Dermis lymphatic vessel endothelial cell (primary cell): ENCODE measurements around the gene PPM1D. TPM values are rescaled to one million over a fixed set of nuclear protein-coding genes. Genes with fewer than 3 reads are reported as not detected.

Source experiments
- total RNA-seq: library from RNA; depleted of rRNA; stranded (reverse); fragments of >200 nt; gene quantifications from 2 replicates; pipeline ENCODE4 v1.2.1, GENCODE V29; 2014

Gene PPM1D
- total RNA-seq: 25.3 and 32.6 TPM in 2 replicates

GRCh38 chr17:60599620-60600489 lies at the start of gene PPM1D:
Gene PPM1D, plus strand, starts transcription at chr17:60600193. Its CDS starts 222 bp downstream, at chr17:60600415.

GRCh38 chr17:60677308-60678117 lies 77.5 kb downstream of the PPM1D start, which contains the start of gene BCAS3:
Gene BCAS3, plus strand, starts transcription at chr17:60677851.

Other genes starting within 250 kb of the PPM1D start
- gene USP32, start 208.1 kb upstream of the PPM1D start, total RNA-seq: 43.4 and 58.6 TPM in 2 replicates
- not detected in 2 replicates for gene CHCT1, start 177.7 kb upstream of the PPM1D start, total RNA-seq
- gene APPBP2, start 74.0 kb upstream of the PPM1D start, total RNA-seq: 36.9 and 39.0 TPM in 2 replicates
- 21.7 and 21.8 TPM in 2 replicates for gene BCAS3, start 77.7 kb downstream of the PPM1D start, total RNA-seq